NCI-H1105 treated with DMSO at 0.1 percent for 48 hours (cell line): ENCODE measurements around the gene ITPR1.

Experiments
- DNase-seq: peaks from one replicate; lab custom pipeline; 2025; lab: John Stamatoyannopoulos, UW

Gene ITPR1

GRCh38 chr3:4855676-4856075 lies 362.5 kb downstream of the ITPR1 start:
- DNase-seq: no peak

- DNase-seq: no peak
Observed at GRCh38 chr3:4856136-4856535, 363.0 kb downstream of the ITPR1 start.

GRCh38 chr3:4856564-4856963 lies 363.4 kb downstream of the ITPR1 start:
- no peak for DNase-seq

GRCh38 chr3:4856986-4857385 lies 363.8 kb downstream of the ITPR1 start:
- DNase-seq: no peak

- no peak for DNase-seq
Observed at GRCh38 chr3:4859788-4860187, 366.6 kb downstream of the ITPR1 start.

GRCh38 chr3:4862973-4863372 lies 369.8 kb downstream of the ITPR1 start:
- no peak for DNase-seq

GRCh38 chr3:4864503-4864902 lies 371.4 kb downstream of the ITPR1 start:
- no peak for DNase-seq

GRCh38 chr3:4865714-4866113 lies 372.6 kb downstream of the ITPR1 start:
- peak; percentile 3 for DNase-seq

GRCh38 chr3:4866866-4867265 lies 373.7 kb downstream of the ITPR1 start:
- no peak for DNase-seq

GRCh38 chr3:4877173-4877787 lies 384.1 kb downstream of the ITPR1 start:
- DNase-seq: no peak

GRCh38 chr3:4880850-4881249 lies 387.7 kb downstream of the ITPR1 start:
- no peak for DNase-seq

- no peak for DNase-seq
Observed at GRCh38 chr3:4882548-4882947, 389.4 kb downstream of the ITPR1 start.

- DNase-seq: no peak
Observed at GRCh38 chr3:4883011-4883410, 389.9 kb downstream of the ITPR1 start.

GRCh38 chr3:4884888-4885287 lies 391.7 kb downstream of the ITPR1 start:
- no peak for DNase-seq

- DNase-seq: no peak
Observed at GRCh38 chr3:4885316-4885715, 392.2 kb downstream of the ITPR1 start.

- no peak for DNase-seq
Observed at GRCh38 chr3:4886448-4886847, 393.3 kb downstream of the ITPR1 start.

- DNase-seq: no peak
Observed at GRCh38 chr3:4887177-4887576, 394.0 kb downstream of the ITPR1 start.

GRCh38 chr3:4888913-4889846 lies 396.0 kb downstream of the ITPR1 start:
- DNase-seq: no peak

- DNase-seq: no peak
Observed at GRCh38 chr3:4889896-4890295, 396.7 kb downstream of the ITPR1 start.

GRCh38 chr3:4894891-4895530 lies 401.9 kb downstream of the ITPR1 start:
- DNase-seq: no peak

- no peak for DNase-seq
Observed at GRCh38 chr3:4895838-4896237, 402.7 kb downstream of the ITPR1 start.
